GM12875 (cell line): ENCODE results near the gene SLC36A1.
A peak's percentile ranks its signal among the peaks of the same experiment; 100 is the strongest.

Source experiments
- H3K4me3 ChIP-seq: one replicate; pipeline ENCODE4 v1.5.1; 2011; ENCODE audit warnings: low read depth, low read length, control low read depth
- CTCF ChIP-seq: IDR thresholded peaks from 2 replicates; pipeline ENCODE4 v1.5.1; 2011; ENCODE audit warnings: low read depth, mild to moderate bottlenecking, control low read depth, inconsistent platforms, low read length, moderate library complexity, borderline replicate concordance; ENCODE audit not compliant: insufficient read depth

The SLC36A1 gene

GRCh38 chr5:151432210-151432609, 15.2 kb upstream of the SLC36A1 start:
- TF ChIP-seq CTCF = no peak

GRCh38 chr5:151434570-151435237, 12.7 kb upstream of the SLC36A1 start:
- TF ChIP-seq CTCF = no peak
- no peak overlapping the region for H3K4me3 ChIP-seq

More at GRCh38 chr5:151432210-151432609, 15.2 kb upstream of the SLC36A1 start:
- no peak overlapping the region for H3K4me3 ChIP-seq

- peak overlapping the region; percentile 90 for H3K4me3 ChIP-seq
- TF ChIP-seq CTCF = 0 out of 2 replicates have a peak, but pooled peaks have one; percentile 3
These were observed 909 bp downstream of the SLC36A1 start for GRCh38 chr5:151448038-151448985.

GRCh38 chr5:151449297-151449696, 1.9 kb downstream of the SLC36A1 start:
- TF ChIP-seq CTCF = no peak
- no peak overlapping the region for H3K4me3 ChIP-seq

- no peak overlapping the region for H3K4me3 ChIP-seq
- TF ChIP-seq CTCF = no peak
These were observed 2.4 kb downstream of the SLC36A1 start for GRCh38 chr5:151449839-151450238.

GRCh38 chr5:151450605-151451004, 3.2 kb downstream of the SLC36A1 start:
- no peak overlapping the region for H3K4me3 ChIP-seq
- no peak for TF ChIP-seq CTCF
